Calu3 (cell line): ENCODE results near the gene ELN. TPM values are rescaled to one million over a fixed set of nuclear protein-coding genes. Genes with fewer than 3 reads are reported as not detected.

Experiments used
- BruUV-seq: library from RNA; stranded (reverse); fragments of 400-500 nt; replicated peaks from 2 replicates; lab custom pipeline; 2021; lab: Mats Ljungman, UMichigan
- CTCF ChIA-PET: fragments of 300-600 bp; sonication (Branson Sonifier 250); formaldehyde crosslinking; loops from one replicate; lab custom pipeline; 2022; ENCODE audit warnings: antibody characterized with exemption; lab: Charles Lee
- DNase-seq: peaks from one replicate; pipeline ENCODE4 v3.0.0; 2022
- H3K27ac Mint-ChIP-seq: one replicate; pipeline ENCODE4 v1.8.0; 2022; ENCODE audit warnings: mixed read lengths; ENCODE audit not compliant: unreplicated experiment
- H3K27me3 Mint-ChIP-seq: one replicate; pipeline ENCODE4 v1.8.0; 2022; ENCODE audit warnings: mixed read lengths; ENCODE audit not compliant: unreplicated experiment
- H3K36me3 Mint-ChIP-seq: one replicate; pipeline ENCODE4 v1.8.0; 2022; ENCODE audit warnings: mild to moderate bottlenecking, moderate library complexity, mixed read lengths; ENCODE audit not compliant: insufficient read depth, unreplicated experiment
- H3K4me1 Mint-ChIP-seq: one replicate; pipeline ENCODE4 v1.8.0; 2022; ENCODE audit warnings: mild to moderate bottlenecking, low read depth, mixed read lengths; ENCODE audit not compliant: unreplicated experiment
- H3K4me3 Mint-ChIP-seq: one replicate; pipeline ENCODE4 v1.8.0; 2022; ENCODE audit warnings: mild to moderate bottlenecking, low read depth, moderate library complexity, mixed read lengths; ENCODE audit not compliant: unreplicated experiment
- H3K9me3 Mint-ChIP-seq: one replicate; pipeline ENCODE4 v1.8.0; 2022; ENCODE audit warnings: low read depth, mixed read lengths; ENCODE audit not compliant: unreplicated experiment
- intact Hi-C: fragments of 100-400 bp; cut with micrococcal nuclease; formaldehyde crosslinking; loops from one replicate; pipeline ENCODE4 v1.10.0; 2022; ENCODE audit not compliant: unreplicated experiment
- total RNA-seq: library from RNA; stranded (reverse); gene quantifications from 2 replicates; pipeline ENCODE4 v1.2.3, GENCODE V29; 2022
- TF ChIP-seq, protein P1 (sequence below): fragments of 200-600 bp; IDR thresholded peaks from one replicate; pipeline ENCODE4 v1.8.0; 2022; ENCODE audit warnings: antibody characterized with exemption; ENCODE audit not compliant: unreplicated experiment

ELN gene
- total RNA-seq, 1 experiment from 2014 or later: 0.42 TPM

DNA sequence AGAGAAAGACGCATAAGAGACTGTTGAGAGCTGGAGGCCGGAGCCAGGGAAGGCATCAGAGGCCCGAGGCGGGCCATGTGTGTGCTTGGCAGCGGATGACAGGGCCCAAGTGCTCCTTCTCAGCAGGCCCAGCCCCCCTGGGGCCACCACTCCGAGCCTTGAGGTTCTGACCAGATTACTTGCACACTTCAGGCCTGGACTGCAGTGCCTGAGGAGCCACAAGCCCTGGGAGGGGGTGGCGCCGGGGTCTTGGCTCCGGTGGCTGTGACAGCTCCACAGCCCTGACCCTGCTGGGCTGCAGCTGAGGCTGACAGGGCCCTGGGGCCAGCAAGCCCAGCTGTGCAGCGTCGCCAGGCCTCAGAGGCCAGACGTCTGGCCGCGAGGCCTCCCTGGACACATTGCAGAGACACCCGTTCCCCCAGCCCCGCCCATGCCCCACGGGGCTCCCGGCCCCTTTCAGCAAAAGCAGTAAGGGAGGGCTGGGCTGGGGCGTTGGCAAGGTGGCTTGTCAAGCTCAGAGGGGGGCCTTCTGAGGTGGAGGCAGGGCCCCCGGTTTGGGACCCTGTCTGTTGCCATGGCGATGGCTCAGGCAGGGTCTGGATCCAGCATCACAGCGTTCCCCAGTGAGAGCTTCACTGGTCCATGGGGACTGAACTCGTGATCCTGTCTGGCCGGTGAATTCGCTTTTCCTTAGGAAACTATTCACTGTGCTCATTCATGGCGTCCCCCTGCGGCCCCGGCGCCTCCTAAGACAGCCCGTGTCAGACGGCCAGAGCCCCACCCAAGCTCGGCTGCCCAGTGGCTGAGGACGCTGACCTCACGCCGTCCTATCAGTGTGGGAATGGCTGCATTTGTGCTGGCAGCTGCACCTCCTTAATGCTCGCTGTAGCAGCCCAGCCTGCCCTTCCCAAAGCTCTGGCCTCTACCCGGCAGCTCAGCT lies 5.7 kb downstream of the ELN start:
- intact Hi-C loops: no loop called here
- CTCF ChIA-PET: no interaction called here
- Mint-ChIP-seq H3K27me3 (peaks cover 54% of the 10 kb centered on the region), H3K4me3 (no peak overlapping the region), H3K36me3 (peaks cover 4% of the 10 kb centered on the region), H3K4me1 (no peaks in the 10 kb centered on the region), H3K9me3 (no peaks in the 10 kb centered on the region), H3K27ac (no peak overlapping the region)
- no peak for DNase-seq
- TF ChIP-seq, protein P1, sequence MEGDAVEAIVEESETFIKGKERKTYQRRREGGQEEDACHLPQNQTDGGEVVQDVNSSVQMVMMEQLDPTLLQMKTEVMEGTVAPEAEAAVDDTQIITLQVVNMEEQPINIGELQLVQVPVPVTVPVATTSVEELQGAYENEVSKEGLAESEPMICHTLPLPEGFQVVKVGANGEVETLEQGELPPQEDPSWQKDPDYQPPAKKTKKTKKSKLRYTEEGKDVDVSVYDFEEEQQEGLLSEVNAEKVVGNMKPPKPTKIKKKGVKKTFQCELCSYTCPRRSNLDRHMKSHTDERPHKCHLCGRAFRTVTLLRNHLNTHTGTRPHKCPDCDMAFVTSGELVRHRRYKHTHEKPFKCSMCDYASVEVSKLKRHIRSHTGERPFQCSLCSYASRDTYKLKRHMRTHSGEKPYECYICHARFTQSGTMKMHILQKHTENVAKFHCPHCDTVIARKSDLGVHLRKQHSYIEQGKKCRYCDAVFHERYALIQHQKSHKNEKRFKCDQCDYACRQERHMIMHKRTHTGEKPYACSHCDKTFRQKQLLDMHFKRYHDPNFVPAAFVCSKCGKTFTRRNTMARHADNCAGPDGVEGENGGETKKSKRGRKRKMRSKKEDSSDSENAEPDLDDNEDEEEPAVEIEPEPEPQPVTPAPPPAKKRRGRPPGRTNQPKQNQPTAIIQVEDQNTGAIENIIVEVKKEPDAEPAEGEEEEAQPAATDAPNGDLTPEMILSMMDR: no peak
- no TSS peak for BruUV-seq

DNA sequence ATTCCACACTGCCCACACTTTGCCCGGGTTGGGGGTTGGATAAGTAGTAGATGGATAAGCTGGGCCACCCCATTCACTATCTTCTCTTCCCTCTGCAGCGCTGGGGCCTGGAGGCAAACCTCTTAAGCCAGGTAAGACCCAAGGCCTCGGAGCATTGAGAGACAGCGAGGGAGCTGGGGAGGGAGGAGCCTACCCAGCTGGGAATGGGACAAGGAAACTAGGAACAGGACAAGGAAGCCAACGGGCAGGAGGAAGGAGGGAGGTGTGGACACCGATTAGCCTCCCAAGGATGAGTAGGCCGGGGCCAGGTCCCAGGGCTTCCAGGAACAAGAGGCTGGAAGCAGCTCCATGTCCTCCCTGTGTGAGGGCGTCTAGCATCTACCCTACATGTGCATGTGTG lies 9.6 kb downstream of the ELN start:
- no peaks in the 10 kb centered on the region for H3K4me1 Mint-ChIP-seq
- H3K9me3 Mint-ChIP-seq: no peaks in the 10 kb centered on the region
- BruUV-seq: no TSS peak
- peaks cover 4% of the 10 kb centered on the region for H3K36me3 Mint-ChIP-seq
- no peak for DNase-seq
- intact Hi-C loops: no loop called here
- peaks cover 38% of the 10 kb centered on the region for H3K27me3 Mint-ChIP-seq
- no peak overlapping the region for H3K4me3 Mint-ChIP-seq
- TF ChIP-seq, protein P1: no peak
- H3K27ac Mint-ChIP-seq: no peak overlapping the region
- CTCF ChIA-PET: interaction anchor here (0.6 to 1.8 kb wide), 2 partner anchors 11 to 130 kb away, joined by 6 to 7 read pairs; no protein-coding TSS in a partner anchor

DNA sequence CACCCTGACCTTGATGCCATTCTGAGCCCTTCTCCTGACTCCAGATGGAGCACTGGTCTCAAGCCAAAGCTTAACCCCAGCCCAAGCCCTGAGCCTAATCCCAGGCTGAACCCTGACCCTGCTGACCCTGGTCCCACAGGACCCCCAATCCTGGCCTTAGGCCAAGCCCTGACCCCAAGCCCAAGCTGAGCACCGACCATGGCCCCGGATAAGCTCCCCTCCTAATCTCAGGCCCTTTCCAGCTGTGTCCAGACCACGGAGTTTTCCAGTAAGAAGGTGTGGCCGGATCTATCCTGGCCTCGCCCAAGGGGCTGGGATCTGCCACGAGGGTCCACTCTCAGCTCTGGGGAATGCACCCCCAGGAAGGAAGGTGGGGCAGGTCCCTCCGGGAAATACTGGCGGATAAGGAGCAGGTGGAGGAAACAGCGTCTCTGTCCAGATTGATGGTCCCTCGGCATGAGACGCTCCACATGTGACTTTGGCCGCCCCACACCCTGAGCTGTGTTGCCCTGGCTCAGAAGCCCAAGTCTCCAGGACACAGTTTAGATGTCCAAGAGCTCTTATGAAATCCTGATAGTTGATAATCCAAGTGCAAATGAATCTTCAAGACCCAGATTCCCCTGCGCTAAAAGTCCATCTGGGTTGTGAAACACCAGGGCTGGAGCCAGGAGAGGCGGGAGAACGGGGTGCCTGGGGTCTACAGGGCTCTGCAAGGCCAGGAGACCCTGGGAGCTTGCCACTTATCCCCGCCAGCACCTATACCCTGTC lies 10.4 kb downstream of the ELN start:
- no TSS peak for BruUV-seq
- intact Hi-C loops: no loop called here

DNA sequence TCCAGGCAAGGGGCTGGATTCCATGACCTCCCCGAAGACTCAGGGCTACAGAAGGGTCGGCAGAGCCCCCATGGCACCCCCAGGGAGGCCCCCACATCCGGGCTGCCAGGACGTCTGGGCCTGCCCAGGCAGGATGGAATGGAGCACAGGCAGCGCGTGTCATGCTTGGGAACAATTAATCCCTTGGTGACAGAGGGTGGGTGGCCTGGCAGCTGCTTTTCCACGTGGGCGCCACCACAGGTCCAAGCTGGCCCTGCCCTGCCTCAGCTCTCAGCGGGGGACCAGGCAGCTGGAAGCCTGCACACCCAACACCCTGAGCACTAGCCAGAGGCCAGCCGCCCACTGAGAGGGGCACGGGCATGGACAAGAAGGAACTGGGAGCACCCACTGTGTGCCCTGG lies 11.4 kb downstream of the ELN start:
- H3K4me1 Mint-ChIP-seq: no peaks in the 10 kb centered on the region
- no peak overlapping the region for H3K27ac Mint-ChIP-seq
- TF ChIP-seq, protein P1: no peak
- peaks cover 47% of the 10 kb centered on the region for H3K27me3 Mint-ChIP-seq
- no TSS peak for BruUV-seq
- no peak for DNase-seq
- H3K4me3 Mint-ChIP-seq: no peak overlapping the region
- intact Hi-C loops: no loop called here
- CTCF ChIA-PET: no interaction called here
- peaks cover 4% of the 10 kb centered on the region for H3K36me3 Mint-ChIP-seq
- H3K9me3 Mint-ChIP-seq: no peaks in the 10 kb centered on the region

More for the DNA sequence above, 10.4 kb downstream of the ELN start:
- H3K4me3 Mint-ChIP-seq: no peak overlapping the region
- H3K36me3 Mint-ChIP-seq: peaks cover 4% of the 10 kb centered on the region
- H3K27me3 Mint-ChIP-seq: peaks cover 43% of the 10 kb centered on the region
- H3K4me1 Mint-ChIP-seq: no peaks in the 10 kb centered on the region
- no peak for DNase-seq
- H3K9me3 Mint-ChIP-seq: no peaks in the 10 kb centered on the region
- TF ChIP-seq, protein P1: no peak
- no peak overlapping the region for H3K27ac Mint-ChIP-seq
- CTCF ChIA-PET: interaction anchor here (0.5 to 1.8 kb wide), 3 partner anchors 12 to 129 kb away, joined by 3 to 7 read pairs (median 6); no protein-coding TSS in a partner anchor
